Mucosa of descending colon (tissue), 3 donors: ENCODE results near the gene RELA. TPM values are rescaled to one million over a fixed set of nuclear protein-coding genes. Genes with fewer than 3 reads are reported as not detected.
A peak's percentile ranks its signal among the peaks of the same experiment; 100 is the strongest.

ENCODE experiments used
- ATAC-seq: fragments of 200-7000 bp; cut with Tn5 transposase; one replicate; pipeline ENCODE4 v1.9.1; 2020; ENCODE audit warnings: mild to moderate bottlenecking, moderate library complexity
- DNase-seq, 3 donors: peaks; one replicate each; pipeline ENCODE4 v3.0.0-alpha.2; 2020
- H3K36me3 ChIP-seq: fragments of 200-600 bp; one replicate; pipeline ENCODE4 v1.8.0; 2021; ENCODE audit warnings: low read depth, mild to moderate bottlenecking
- H3K4me1 ChIP-seq: fragments of 200-600 bp; one replicate; pipeline ENCODE4 v1.8.0; 2021; ENCODE audit warnings: low read depth, mild to moderate bottlenecking
- H3K4me3 ChIP-seq: fragments of 200-600 bp; one replicate; pipeline ENCODE4 v1.8.0; 2021; ENCODE audit warnings: mild to moderate bottlenecking
- H3K9me3 ChIP-seq: fragments of 200-600 bp; one replicate; pipeline ENCODE4 v1.8.0; 2021; ENCODE audit warnings: mild to moderate bottlenecking
- CTCF ChIP-seq: fragments of 200-600 bp; IDR thresholded peaks from one replicate; pipeline ENCODE4 v1.8.0; 2022; ENCODE audit warnings: antibody characterized with exemption, mild to moderate bottlenecking
- intact Hi-C, 2 donors: fragments of 100-400 bp; cut with DNase I in 1 of 2; cut with micrococcal nuclease in 1 of 2; formaldehyde crosslinking; loops; one replicate each; pipeline versions ENCODE4 v1.11.0 to v1.11.1; 2022; cut with DNase I, micrococcal nuclease
- total RNA-seq, 3 donors: library from RNA; stranded (reverse); fragmentation: NEBNext Ultra II Directional in 2 of 3; extraction: Animal tissue kit (Norgen Biotek cat#: 25700) in 2 of 3; gene quantifications; one replicate each; pipeline versions ENCODE4 v1.2.1 to v1.2.4, GENCODE V29; 2021 to 2023
- donor health status: DM: no; HTN: no; CAD: no; lungs with moderate emphysema.
- donor health status: DM: no; HTN: no; CAD: no.
- donor health status: DM: no; HTN: yes; CAD: no.

The RELA gene
- total RNA-seq, 3 donors from 2014 or later: 69.1 to 89.6 (median 71.0) TPM

GRCh38 chr11:65655570-65656332 lies 7.0 kb downstream of the RELA start:
- intact Hi-C loops: no loop called here
- Histone ChIP-seq H3K36me3 (peaks cover 9% of the 10 kb centered on the region), H3K9me3 (no peaks in the 10 kb centered on the region), H3K4me3 (no peak overlapping the region), H3K4me1 (peaks cover 28% of the 10 kb centered on the region)
- ATAC-seq (no peak), DNase-seq (peak in 1 of 3 donors; percentile 46)
- TF ChIP-seq CTCF: no peak

GRCh38 chr11:65654375-65655349 lies 8.1 kb downstream of the RELA start:
- DNase-seq (peak in 2 of 3 donors; percentile 37 to 59), ATAC-seq (no peak)
- intact Hi-C loops: no loop called here
- no peaks in the 10 kb centered on the region for H3K9me3 ChIP-seq
- no peak for TF ChIP-seq CTCF
- peaks cover 28% of the 10 kb centered on the region for H3K4me1 ChIP-seq
- H3K4me3 ChIP-seq: no peak overlapping the region
- H3K36me3 ChIP-seq: peaks cover 7% of the 10 kb centered on the region

- peaks cover 4% of the 10 kb centered on the region for H3K36me3 ChIP-seq
- H3K4me1 ChIP-seq: peaks cover 28% of the 10 kb centered on the region
- peak; percentile 10 for ATAC-seq
- H3K9me3 ChIP-seq: no peaks in the 10 kb centered on the region
- intact Hi-C loops: no loop called here
- no peak for TF ChIP-seq CTCF
- peak; percentile 54 to 76 (median 64) for DNase-seq
- peak overlapping the region; percentile 33 for H3K4me3 ChIP-seq
These were observed 9.2 kb downstream of the RELA start for GRCh38 chr11:65653229-65654225.

- Histone ChIP-seq H3K4me3 (peak overlapping the region; percentile 33), H3K4me1 (peaks cover 28% of the 10 kb centered on the region), H3K9me3 (no peaks in the 10 kb centered on the region), H3K36me3 (no peaks in the 10 kb centered on the region)
- TF ChIP-seq CTCF: no peak
- ATAC-seq (peak; percentile 90), DNase-seq (peak; percentile 95 to 99 (median 97))
- intact Hi-C loops: no loop called here
These were observed 10.0 kb downstream of the RELA start for GRCh38 chr11:65652511-65653228.
